HG02610 (cell line): Measurements from ENCODE around the gene CLDN1.

Experiments
- ATAC-seq: cut with Tn5 transposase; IDR thresholded peaks from one replicate; pipeline ENCODE4 v1.9.1; 2021; ENCODE audit warnings: mild to moderate bottlenecking, moderate library complexity; ENCODE audit not compliant: unreplicated experiment

Gene CLDN1, protein sequence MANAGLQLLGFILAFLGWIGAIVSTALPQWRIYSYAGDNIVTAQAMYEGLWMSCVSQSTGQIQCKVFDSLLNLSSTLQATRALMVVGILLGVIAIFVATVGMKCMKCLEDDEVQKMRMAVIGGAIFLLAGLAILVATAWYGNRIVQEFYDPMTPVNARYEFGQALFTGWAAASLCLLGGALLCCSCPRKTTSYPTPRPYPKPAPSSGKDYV

DNA sequence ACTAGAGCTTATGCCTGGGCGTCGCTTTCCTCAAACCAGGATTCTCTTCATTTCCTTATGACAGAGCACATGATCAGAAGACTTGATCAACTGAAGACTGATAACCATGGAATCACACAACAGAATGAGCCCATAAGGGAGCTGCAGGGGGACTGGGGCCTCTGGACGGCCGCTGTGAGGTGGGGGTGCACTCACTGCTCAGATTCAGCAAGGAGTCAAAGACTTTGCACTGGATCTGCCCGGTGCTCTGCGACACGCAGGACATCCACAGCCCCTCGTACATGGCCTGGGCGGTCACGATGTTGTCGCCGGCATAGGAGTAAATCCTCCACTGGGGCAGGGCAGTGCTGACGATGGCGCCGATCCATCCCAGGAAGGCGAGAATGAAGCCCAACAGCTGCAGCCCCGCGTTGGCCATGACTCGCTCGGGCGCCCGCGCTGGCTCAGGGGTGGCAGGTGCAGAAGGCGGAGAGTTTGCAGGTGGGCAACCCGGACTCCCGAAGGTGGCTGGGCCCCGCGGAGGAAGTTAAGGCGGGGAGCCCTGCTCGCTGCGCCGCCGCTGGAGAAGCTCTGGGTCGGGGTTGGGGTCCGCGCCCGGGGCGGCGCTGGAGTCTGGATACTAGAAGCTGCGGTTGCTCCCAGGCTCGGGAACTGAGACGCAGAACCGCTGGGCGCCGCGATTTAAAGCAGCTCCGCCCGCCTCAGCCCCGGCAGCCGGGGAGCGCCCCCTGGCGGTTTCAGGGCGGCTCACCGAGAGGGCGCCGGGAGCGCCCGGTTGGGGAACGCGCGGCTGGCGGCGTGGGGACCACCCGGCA is at the start of gene CLDN1:
TSS of gene CLDN1 (minus strand) at position 658 of the 815 bp plus-strand sequence. CDS start at position 418, 240 bp downstream.
- peak; percentile 71 for ATAC-seq

DNA sequence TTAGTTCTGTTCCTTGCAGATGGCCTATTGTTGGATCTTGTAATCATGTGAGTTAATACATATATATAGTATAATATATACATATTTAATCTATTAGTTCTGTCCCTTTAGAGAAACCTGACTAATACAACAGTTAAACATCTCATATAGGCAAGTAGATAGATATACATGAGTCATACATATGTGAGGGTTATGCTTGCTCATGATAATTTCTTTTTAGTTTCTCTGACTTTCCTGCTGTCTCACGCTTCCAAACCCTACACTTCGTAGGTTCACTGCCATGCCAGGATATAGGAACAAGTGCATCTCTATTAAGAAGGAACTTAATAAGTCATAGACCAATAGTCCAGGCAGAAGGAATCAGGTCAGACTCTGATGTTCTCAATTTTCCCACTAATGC is 48.9 kb upstream of the CLDN1 start:
- ATAC-seq: no peak

DNA sequence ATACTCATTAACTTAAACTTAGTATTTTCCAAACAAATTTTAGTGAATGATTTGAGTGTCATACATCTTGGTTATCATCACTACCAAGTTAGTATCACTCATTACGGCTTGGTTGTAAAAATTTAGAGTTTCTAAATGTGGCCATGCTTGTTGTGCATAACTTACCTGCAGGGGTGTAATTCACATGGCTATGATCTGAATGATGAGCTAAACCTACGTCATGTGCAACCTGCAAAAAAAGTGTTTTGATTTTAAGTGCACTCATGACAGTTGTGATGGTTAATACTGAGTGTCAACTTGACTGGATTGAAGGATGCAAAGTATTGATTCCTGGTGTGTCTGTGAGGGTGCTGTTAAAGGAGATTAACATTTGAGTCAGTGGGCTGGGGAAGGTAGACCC is 48.1 kb upstream of the CLDN1 start:
- no peak for ATAC-seq

DNA sequence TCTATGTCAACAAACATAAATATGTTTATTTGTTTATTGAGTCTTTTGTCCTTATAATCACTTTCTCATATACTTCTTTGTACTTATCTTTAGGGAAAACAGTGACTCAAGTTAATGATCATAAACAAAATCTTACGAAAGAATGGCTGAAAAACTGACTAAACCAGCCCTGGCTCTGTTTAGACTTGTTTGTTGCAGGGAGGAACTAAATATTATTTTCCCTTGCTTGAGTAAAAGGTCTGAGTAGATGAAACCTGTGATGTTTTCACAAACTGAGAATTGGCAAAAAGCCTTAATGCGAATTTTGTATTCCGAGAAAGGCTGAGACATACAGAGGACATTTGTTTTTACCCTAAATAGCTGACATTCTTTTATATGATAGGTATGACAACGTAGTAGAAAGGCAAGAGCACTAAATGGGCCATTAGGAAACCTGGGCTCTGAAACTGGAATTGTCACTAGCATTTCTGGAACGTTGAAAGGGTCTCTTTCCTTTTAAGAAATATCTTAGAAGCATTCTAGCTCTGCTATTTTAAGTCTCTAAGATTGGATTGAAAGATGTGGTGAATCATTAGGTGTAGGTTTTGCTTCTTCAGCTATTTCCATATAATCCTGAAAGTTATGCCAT is 47.5 kb upstream of the CLDN1 start:
- no peak for ATAC-seq

DNA sequence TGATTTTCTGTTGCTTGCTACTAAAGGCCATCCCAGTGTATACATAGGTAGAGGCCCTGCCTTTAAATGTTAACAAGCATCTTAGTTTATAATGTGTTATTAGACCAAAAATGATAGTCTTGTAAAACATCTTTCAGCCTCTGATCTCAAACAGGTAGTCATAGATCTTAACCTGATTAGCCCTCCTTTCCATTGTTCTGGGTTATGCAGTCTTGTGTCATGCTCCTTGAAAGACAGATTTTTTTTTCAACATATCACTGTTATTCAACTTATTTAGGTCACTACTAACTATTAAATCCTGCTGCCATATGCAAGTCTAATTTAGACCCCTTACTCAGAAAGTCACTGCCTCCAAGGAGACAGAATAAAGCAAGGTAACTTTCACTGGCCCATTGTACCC is 46.6 kb upstream of the CLDN1 start:
- no peak for ATAC-seq

DNA sequence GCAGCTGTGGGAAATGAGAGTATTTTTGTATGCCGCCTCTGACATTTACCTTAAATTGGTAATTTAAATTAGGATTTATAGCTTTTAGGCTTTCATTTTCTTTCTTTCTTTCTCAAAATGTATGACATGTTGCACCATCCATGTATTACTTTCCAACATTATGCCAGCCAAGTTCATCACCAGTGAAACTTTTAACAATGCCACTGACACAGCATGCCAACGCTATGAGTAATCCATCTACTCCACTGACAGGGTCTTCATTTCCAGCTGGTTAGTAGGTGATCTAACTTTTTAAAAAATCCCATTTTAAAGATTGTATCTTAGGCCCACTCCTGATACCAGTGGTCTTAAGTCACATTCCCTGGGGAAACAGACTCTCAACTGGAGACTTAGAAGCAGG is 43.9 kb upstream of the CLDN1 start:
- ATAC-seq: no peak

DNA sequence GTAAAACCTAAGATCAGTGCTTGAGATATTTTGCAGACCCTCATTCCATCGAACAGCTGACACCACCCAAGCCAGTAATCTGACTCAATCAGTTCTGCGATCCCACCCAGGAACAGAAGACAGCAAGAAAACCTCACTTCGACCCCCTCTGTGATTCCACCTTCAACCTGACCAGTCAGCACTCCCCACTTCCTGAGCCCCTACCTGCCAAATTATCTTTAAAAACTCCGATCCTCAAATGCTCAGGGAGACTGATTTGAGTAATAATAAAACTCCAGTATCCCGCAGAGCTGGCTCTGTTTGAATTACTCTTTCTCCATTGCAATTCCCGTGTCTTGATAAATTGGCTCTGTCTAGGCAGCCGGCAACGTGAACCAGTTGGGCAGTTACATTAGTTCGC is 40.0 kb upstream of the CLDN1 start:
- ATAC-seq: no peak

DNA sequence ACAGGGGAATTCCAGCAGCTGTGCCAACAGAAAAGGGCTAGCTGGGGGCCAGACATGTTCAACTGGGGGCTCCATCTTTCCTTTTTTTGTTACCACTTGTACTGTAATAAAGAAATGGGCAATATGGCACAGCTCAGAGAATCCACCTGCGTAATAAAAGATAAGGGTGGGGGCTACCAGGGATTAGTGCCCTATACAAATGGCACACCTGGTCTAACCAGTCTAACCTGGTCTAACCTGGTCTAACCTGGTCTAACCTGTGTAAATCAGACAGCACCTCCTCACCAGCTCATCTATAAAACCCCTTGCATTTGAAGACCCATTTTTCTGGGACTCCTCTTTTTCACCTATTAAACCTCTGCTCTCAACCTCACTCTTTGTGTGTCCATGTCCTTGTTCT is 39.5 kb upstream of the CLDN1 start:
- ATAC-seq: no peak

DNA sequence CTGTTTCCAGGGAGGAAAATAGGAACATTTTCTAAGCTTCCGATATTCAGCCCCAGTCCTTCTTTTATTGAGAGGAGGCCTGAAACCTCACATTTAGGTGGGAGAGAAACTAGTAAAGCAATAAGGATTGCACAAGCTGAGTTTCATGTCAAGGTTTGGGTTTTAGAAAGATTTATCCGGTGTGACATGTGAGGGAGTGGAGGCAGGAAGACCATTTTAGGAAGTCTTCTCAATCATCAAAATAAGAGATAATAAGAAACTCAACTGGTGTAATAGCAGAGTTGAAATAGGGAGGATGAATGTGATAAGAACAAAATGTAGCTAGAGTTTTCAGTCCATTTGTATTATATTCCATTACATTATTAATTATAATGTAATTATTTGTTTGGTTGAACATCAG is 38.0 kb upstream of the CLDN1 start:
- ATAC-seq: no peak

DNA sequence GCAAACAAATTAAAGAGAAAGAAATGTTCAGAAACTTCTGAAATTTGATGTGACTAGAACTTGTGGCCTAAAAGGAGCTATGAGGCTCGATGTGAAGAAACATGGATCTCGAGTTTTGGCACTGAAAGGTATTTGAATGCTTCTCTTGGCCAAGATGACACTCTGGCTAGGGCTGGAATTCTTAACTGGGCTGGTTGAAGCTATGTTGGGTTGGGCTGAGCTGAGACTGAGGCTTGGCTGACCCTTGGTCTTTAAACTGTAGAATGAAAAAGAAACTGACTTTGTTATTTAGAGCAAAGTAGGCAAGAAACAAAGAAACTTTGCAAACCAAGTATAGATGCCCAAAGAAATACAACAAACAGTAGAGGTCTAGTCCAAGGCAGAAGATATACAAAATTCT is 37.6 kb upstream of the CLDN1 start:
- no peak for ATAC-seq

DNA sequence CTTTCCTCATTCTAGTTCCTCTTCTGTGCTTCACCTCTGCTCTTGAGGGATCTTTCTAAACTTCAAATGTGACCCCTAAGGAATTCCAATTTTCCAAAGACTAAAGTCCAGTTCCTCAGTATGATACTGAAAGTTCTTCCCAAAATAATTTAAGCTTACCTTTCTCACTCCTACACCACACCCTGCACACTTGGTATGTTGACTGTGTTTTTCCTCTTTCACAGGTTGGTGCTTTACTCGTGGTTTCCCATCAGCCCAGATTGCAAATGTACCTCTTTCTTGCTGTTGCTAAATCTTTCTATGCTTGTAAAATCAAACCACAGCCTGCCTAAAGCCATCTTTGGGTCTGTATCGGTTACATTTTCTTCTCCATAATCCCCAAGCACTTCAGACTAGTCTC is 35.2 kb upstream of the CLDN1 start:
- no peak for ATAC-seq

DNA sequence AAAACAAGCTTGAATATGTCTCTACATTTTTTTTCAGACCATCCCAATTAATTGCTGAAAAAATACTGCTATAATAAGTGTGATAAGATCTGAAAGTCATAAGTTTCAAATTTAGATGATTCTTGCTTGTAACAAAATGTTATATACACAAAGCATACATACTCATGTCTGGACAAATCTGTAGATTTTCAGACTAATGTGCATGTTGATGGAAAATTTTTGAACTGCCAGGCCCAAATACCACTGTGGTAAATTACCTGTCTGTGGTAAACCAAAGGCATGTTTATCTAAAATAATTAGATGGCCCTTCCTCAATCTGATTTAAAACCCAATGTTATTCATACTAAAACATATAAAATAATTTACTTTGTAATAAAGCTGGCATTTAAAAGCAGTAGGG is 34.0 kb upstream of the CLDN1 start:
- ATAC-seq: no peak

DNA sequence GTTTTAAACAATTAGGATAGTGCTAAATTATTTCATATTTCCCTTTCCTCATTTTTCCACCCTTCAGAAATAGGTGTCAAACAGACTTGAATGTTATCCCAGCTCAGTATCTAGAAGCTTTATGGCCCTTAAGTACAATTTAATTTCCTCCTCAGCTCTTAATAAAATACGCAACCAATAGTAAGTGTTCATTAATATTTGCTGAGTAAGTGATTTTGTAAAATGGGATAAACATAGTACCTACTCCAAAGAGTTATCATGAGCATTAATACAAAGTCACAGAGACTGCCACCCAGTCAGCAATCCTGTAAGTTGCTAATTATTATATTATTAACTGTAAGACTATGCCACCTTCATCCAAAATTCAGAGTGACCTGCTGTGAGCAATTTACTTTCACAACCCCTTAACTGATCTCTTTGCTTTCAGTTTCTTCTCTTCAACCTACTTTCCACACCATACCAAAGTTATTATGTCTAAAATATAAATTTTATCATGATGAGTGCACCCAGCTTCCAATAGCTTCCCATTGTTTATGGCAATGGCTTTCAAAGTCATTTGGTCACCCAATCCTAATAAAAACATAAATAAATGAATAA is 30.7 kb upstream of the CLDN1 start:
- ATAC-seq: no peak

DNA sequence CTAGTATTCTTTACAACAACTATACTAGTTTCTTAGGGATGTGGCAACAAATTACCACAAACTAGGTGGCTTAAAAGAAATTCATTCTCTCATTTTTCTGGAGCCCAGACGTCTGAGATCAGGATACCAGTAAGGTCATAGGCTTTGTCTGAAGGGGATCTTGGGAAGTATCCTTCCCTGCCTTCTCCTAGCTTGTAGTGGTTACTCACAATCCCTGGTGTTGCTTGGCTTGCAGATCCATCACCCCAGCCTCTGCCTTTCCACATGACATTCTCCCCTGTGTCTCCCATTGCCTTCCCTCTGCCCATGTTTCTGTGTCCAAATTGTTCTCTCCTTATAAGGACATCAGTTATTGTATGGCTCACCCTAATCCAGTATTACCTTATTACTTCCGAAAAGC is 24.3 kb upstream of the CLDN1 start:
- no peak for ATAC-seq

DNA sequence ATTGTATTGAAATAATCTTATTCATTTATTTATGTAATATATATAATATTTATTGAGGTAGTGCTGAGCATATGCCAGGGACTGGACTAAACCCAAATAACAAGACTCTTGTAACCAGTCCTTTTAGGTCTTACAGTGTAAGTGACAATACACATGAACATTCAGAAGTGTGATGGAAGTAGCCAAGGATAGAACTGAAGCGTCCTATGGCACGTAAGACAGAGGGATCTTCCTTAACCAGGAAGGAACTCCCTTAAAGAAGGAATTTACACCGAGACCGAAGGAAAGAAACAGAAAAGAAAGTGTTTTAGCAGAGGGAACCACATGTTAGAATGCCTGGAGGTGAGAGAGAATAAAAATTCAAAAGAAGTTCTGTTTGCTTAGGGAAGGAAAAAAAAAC is 23.6 kb upstream of the CLDN1 start:
- ATAC-seq: no peak

DNA sequence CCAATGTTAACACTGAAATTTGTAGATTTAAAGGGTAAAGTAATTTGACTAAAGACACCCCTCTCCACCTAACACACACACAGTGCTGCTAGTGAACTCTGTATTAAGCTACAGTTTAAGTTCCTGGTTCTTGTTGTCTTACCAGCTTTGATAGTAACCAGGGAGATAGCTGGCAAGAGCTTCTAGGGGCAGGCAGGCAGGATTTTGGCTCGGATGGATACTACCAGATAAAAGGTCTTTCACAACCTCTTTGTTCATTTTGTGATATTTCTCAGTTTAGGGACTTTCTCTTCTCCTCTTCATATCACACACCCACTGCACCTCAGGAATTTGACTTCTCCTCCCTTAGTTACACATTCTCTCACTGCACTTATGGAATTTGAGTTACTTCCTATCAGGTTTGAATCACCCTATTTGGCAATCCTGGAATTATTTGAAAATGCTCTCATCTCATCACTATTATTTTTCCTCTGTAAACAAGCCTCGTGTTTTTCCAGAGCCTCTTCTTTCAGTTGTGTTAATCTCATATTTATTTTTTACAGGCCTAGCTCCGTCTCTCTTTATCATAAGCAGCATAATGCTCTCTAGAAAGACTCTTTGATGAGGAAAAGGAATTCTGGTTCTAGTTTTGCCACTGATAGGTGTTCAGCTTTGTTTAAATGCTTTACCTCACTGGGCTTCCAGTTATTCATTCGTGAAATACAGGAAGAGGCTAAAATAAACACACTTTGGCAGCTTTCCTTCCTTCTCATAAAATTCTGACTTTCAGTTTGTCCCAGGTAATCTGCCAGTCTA is 23.0 kb upstream of the CLDN1 start:
- no peak for ATAC-seq

DNA sequence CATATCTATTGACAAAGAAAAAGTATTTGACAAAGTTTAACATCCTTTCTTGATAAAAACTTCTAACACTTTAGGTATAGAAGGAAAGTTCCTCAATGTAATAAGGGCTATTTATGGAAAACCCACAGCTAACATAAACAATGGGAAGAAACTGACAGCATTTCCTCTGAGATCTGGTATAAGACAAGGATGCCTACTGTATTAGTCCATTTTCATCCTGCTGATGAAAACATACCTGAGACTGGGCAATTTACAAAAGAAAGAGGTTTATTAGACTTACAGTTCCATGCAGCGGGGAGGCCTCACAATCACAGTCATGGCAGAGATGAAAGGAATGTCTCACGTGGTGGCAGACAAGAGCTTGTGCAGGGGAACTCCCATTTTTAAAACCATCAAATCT is 17.8 kb upstream of the CLDN1 start:
- ATAC-seq: no peak

DNA sequence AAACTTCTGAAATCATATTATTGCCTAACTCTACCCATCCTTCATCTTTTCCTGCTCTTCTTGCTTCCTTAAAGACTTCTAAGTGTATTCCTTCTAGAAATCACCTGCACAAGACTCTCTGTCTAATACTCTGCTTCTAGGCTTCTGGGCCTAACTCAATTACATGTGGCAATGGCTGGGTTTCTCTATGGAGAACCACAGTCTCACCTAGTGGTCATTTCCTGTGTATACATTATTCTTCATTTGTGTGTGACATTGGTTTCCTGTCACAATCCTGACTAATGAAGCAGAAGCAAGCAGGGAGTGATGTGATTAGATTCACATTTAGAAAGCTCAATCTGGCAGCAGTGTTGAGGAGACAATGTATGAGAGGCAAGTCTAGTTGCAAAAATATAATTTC is 16.9 kb upstream of the CLDN1 start:
- peak; percentile 74 for ATAC-seq

DNA sequence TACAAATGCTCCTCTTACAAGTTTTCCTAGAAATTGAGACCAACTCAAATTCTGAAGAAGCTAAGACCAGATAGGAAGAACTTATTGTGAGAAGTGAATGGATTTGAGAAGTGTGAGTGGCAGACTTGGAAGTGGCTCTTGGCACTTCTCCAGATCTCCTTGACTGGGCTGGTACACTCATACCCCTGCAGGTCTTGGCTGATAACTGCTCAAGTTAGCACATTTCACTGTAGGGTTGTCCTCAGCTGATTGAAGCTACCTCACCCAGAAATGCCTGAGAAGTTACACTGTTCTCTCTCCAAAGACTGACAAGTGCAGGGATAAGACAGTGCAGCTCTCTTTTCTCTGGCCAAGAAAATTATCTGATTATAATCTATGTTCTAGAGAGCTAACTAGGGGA is 16.5 kb upstream of the CLDN1 start:
- no peak for ATAC-seq

DNA sequence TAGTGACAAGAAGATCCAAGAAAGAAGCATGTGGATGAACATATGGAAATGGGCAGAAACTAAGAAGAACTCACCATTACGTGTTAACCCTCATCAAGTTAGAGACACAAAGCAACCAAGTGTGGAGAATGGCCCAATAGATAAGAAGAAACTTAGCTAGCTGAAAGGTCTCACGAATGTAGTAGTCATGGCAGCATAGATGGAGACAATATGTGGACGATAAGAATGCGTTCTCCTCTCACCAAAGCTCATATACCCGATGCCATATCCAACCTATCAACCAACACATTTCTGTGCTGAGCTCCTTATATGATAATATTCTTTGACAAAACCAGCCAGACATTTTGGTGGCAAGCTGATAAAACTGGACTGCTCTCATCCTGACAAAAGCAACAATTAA is 15.1 kb upstream of the CLDN1 start:
- no peak for ATAC-seq
